GM12892 (cell line): ENCODE data around the gene SUCLG1.

ENCODE experiments used
- POLR2A ChIP-seq: IDR thresholded peaks from 2 replicates; pipeline ENCODE4 v1.6.1; 2011; ENCODE audit warnings: low read depth, low read length, control low read depth
- POLR2AphosphoS5 ChIP-seq: IDR thresholded peaks from 2 replicates; pipeline ENCODE4 v1.6.1; 2011; ENCODE audit warnings: low read depth, low read length, control low read depth
- TAF1 ChIP-seq: IDR thresholded peaks from 2 replicates; pipeline ENCODE4 v1.6.1; 2011; ENCODE audit warnings: low read depth, mild to moderate bottlenecking, control low read depth, low read length, borderline replicate concordance

- TF ChIP-seq POLR2AphosphoS5 (0 out of 2 replicates have a peak, but pooled peaks have one; percentile 3), TAF1 (no peak), POLR2A (no peak)
Observed at GRCh38 chr2:84458551-84459017, 496 bp downstream of the SUCLG1 start.
